HG02610 (cell line): ENCODE data around the gene TFEB.
"Not testable (repeated sequence)": the region's sequence is repeated elsewhere in the genome, so short reads cannot be mapped to it uniquely, and the experiment has no call there.

ENCODE experiments used
- ATAC-seq: cut with Tn5 transposase; IDR thresholded peaks from one replicate; pipeline ENCODE4 v1.9.1; 2021; ENCODE audit warnings: mild to moderate bottlenecking, moderate library complexity; ENCODE audit not compliant: unreplicated experiment

Gene TFEB

GRCh38 chr6:41766043-41766664 is 30.7 kb upstream of the TFEB start:
- not testable (repeated sequence) for ATAC-seq

DNA sequence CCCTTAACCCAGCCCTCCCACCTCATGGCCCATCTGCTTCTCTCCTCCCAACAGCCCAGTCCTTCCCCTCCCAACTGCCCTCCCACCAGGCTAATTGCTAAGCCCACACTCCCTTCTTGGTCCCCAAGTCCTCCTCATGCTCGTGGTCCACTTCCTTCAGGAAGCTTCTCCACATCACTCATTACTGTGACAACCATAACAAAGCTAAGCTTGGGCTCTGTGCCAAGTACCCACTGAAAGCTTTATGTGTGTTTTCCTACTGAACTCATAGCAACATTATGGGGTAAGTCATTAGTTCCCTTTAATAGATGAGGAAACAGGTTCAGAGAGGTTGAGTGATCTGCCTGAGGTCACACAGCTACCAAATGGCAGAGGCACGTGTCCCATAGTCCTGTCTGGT is 28.1 kb upstream of the TFEB start:
- no peak for ATAC-seq

DNA sequence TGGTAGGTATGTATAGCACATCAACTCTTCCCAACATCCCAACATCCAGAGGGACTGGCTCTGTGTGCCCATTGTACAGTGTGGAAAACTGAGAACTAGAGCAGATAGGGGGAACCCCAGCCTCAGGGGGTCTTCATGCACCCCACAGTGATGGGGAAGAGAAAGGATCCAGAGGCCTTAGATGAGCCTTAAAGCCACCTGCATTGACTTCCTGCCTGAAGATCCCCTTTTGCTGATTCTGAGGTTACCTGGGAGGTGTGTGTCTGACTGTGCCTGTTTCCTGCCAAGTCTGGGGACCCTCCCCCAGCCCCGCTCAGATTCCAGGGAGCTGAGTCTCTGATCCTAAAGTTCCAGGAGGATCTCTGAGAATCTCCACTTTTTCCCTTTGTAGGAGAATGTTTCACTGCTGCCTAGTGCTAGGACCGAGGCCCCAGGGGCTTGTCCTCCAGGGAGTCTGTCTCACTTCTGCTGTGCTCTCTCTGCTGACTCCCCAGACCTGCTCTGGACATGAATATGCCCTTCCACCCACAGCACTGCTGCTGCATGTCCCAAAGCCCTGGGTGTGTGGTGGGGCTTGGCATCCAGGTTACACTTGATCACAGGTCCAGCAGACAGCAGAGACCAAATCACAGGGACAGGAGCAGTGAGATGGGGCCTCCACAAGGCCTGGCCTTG is 24.6 kb upstream of the TFEB start:
- no peak for ATAC-seq

DNA sequence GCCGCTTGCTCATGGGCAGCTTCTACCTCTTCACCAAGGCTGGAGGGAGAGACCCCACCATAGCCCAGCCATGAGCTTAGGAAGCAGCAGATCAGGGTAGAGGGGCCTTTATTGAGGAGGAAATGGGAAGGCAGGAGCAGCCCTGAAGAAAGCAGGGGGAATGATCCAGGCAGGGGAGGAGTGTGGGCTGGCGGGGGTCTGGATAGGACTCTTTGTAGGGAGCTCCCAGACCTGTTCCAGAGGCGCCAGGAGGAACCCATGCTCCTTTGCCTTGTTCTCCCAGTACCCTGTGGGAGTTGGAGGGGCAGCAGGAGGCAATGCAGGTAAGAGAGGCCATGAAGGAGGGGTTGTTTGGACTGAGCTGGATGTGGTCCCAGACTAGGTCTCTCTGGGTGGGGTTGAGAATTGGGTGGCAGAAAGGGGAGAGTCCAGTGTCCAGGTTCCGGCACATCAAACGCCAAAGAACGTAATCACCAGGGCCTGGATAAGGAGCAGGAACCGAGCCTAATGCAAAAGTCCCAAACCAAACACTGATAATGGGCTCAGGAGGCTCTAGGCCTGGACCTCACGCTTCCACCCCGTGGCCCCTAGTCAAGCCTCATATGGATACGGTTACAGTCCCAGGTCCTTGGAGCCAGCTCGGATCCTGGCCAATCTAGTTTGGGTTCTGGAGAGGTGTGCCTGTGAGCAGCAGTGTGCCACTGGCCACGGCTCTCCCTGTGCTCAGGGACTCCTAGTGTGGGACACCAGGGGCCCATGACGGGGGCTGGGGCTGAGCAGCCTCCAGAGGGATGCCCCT is 23.9 kb upstream of the TFEB start:
- ATAC-seq: no peak

DNA sequence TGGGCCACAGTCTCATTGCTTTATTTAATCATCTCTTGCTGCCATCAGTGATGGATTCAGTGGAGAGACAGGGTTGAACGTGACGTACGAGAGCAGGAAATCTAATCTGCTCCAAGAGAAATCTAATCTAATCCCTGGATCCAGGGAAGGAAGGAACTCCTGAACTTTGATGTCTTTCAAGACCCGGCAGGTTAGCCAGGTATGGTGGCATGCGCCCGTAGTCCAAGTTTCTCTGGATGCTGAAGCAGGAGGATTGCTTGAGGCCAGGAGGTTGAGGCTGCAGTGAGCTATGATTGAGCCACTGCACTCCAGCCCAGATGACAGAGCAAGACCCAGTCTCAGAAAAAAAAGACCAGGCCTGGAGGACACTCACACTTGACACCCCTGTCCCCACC is 23.2 kb upstream of the TFEB start:
- ATAC-seq: no peak

GRCh38 chr6:41757931-41758640 is 22.7 kb upstream of the TFEB start:
- ATAC-seq: no peak

DNA sequence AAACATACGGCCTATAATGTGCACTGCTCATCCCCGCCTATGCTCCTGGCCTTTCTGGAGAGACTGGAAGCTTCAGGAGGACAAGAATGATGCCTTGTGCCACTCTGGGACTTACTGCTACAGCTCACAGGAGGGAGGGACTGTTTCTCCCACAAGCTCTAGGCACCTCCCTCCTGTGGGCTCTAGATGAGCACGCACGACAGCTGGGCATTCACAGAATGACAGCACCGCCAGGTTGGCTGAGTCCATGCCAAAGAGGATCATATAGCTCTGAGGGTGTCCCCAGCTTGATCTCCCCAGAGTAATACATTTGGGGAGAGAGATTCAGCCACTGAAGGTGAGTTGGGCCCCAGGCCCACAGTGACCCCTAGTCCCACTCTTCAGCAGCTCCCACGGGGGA is 21.9 kb upstream of the TFEB start:
- no peak for ATAC-seq

DNA sequence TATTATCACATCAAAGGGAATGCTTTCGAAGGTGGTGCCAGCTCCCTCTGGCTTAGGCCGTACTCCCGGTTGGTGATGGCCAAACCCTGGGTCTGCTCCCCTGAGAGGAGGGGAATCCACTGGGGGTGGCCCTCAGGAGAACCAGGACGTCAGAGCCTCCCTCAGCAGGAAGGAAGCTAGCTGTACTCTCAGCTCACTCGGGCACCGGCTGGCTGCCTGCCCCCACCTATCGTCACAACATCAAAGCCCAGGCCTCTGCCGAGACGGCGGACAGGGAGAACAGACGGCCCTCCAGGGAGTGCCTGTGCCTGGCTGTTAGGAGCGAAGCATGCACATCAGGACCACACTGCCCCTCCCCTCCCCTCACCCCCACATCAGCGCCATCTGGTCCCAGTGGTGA is 20.9 kb upstream of the TFEB start:
- no peak for ATAC-seq

DNA sequence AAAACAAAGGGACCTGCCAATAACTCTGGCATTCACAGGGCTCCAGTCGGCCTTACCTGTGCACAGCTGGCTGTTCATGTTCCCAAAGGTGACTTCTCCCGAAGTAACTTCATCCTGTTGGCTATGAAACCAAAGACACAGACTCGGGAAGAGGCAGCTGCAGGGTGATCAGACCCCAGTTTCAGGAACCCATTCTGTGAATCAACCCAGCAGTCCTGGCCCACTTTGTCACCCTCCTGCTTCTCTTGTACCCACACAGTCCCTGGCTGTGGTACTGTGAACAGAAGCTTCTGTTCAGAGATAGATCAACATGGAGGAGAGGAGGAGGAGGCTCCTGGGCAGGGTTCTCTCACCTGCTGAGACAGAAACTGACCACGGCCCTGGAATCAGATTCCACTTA is 20.5 kb upstream of the TFEB start:
- no peak for ATAC-seq

DNA sequence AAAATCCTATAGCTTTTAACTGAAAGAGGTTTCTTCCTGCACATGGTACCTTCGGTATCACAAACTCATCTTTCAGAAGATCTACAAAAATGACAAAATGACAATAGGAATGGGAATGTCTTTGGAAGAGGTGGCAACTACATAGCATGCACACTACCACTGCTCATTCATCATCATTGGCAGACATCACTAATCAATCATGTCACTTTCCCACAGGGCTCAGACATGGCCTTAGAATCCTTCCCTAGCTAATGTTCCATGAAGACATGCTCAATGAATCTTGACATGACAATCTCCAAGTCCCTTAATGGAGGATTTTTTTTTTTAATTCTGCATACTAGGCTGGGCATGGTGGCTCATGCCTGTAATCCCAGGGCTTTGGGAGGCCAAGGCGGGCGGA is 15.0 kb upstream of the TFEB start:
- no peak for ATAC-seq

DNA sequence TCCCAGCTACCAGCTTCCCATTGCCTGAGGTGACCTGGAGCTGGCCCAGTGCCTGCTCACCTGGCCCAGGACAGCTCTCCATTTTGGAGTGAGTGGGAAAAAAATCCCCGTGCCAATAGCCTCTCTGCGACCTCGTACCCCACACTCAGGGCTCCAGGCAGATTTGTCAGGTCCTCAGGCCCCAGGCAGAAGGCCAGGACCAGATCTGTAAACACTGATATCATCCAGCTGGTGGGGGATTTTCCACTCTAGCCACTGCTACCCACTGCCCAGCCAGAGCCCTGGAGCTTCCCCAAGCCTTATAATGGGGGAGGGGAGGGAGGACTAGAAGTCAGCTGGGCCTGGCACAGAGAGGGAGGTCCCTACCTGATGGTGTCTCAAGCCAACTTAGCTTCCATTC is 13.1 kb upstream of the TFEB start:
- no peak for ATAC-seq

GRCh38 chr6:41748102-41748477 is 12.7 kb upstream of the TFEB start:
- ATAC-seq: no peak

DNA sequence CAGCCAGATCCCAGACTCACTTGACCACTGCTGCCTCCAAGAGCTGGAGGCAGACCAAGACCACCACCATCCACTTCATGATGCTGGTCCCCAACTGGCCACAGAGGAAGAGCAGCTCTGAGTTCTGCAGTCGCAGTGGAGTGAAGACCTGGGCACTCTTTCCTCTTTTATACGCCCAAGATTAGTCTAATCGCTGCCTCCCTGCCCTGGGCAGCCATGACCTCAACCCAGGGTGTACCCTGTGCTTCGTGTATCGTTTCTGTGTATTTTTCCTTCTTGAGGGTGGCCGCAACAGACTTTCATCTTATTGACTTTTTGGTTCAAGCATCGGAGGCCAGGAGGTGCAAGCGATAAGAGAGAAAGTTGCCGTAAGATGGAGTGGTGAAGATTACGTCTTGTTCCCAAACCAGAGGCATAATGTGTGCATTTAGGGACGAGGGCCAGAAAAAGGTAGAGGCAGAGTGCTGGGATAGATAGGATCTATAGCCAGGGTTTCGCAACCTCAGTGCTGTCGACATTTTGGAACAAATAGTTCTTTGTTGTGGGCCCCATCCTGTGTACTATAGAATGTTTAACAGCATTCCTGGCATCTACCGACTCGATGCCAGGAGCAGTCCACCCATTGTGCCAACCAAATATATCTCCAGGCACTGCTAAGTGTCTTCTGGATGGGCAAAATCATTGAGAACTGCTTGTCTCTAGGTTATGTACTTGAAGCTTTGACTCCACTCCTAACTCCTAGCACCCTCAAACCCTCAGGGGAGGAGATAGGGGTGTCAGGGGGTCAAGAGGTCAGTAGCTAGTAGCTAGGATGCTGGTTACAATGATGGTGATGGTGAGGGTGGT is 12.1 kb upstream of the TFEB start, which contains the start of gene PGC:
Gene PGC, minus strand, starts transcription at position 142 of the 846 bp plus-strand sequence. Its CDS starts 63 bp downstream, at position 79.
- no peak for ATAC-seq

- no peak for ATAC-seq
Observed at GRCh38 chr6:41746107-41746506, 10.7 kb upstream of the TFEB start.

GRCh38 chr6:41744236-41744787 is 8.9 kb upstream of the TFEB start:
- no peak for ATAC-seq

DNA sequence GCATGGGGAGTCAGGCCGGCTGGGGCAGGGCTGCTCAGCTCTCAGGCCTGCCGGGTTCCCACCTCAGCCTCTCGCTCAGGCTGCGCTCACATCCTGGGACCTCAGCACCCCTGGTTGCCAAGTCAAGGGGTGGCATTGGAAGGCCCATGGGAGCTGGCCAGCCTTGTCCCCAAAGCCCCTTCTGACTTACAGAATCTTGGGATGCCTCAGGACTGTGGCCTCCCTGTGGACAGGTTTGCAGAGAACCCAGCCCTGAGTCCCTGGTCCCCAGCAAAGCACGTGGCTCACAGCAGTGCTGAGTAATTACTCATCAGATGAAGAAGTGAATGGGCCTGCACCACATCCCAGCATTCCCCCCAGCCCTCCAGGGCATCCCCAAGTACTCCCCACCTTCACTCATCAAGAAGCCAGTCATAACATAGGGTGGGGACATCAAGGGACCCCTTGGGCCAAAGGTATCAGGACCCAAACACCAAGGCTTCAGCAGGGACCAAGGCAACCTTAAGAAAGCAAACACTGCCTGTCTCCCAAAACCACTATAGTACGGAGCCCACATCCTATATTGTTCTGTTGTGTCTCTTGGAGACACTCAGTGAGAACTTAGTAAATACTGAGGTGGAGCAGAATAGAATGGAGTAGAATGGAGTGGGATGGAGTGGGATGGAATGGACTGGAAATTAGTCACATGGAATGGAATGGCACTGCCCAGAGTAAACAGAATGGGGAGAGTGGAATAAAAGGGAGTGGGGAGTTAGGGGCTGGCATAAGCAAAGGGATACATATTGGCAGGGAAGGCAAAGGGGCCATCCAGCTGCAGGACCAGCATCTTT is 8.2 kb upstream of the TFEB start:
- ATAC-seq: no peak

DNA sequence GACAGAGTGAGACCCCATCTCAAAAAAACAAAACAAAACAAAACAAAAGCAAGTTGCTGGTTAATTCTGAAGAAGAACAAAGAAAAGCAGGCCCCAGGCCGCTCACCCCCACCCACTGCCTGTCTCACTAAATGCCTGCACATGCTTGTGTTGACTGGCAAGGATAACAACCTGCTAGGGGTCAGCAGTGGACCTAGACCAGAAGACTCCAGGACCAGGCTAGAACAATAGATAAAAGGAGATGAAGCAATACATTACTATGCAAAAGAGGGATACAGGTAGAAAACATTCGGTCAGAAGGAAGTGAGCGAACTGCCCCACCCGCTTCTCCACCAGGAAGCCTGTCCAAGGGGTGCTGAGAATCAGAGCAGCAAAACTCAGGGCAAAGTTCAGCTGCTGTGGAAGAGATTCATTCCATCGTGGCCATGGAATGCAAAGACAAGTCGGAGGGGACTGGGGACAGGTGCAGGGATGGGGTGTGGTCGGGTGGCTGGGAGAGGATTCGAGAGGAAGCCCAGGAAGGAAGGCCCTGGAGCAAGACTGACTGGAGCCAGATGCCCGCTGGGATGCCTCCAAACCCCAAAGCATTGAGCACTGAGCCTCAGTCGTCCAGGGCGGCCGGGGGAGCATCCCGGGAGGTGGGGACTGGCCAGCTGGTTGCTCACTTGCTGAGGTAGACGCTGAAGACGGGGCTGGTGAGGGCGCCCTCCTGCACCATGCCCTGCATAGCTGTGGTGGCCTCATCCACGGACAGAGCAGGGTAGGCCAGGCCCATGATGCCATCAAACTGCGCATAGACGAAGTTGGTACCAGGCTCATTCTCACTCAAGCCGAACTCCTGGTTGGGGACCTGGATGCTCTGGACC is 6.5 kb upstream of the TFEB start:
- ATAC-seq: no peak

GRCh38 chr6:41740366-41741162 is 5.2 kb upstream of the TFEB start:
- no peak for ATAC-seq
